Panc1 (cell line): ENCODE measurements around the gene USP44. TPM values are rescaled to one million over a fixed set of nuclear protein-coding genes. Genes with fewer than 3 reads are reported as not detected.

Source experiments
- ATAC-seq: fragments of 200-7000 bp; cut with Tn5 transposase; 2 replicates; pipeline ENCODE4 v1.9.1; 2020; ENCODE audit warnings: mild to moderate bottlenecking, moderate library complexity
- BruUV-seq: library from RNA; stranded (reverse); fragments of 400-500 nt; replicated peaks from 2 replicates; lab custom pipeline; 2021; lab: Mats Ljungman, UMichigan
- CTCF ChIA-PET: fragments of 300-600 bp; sonication (Branson Sonifier 250); formaldehyde crosslinking; loops from one replicate; lab custom pipeline; 2022; ENCODE audit warnings: antibody characterized with exemption; lab: Charles Lee
- POLR2A ChIA-PET: fragments of 300-600 bp; sonication (Branson Sonifier 250); formaldehyde crosslinking; loops from one replicate; lab custom pipeline; 2022; ENCODE audit warnings: antibody characterized with exemption; lab: Charles Lee
- DNase-seq: peaks from one replicate; pipeline ENCODE4 v3.0.0-alpha.2; 2010; ENCODE audit warnings: low read depth, low spot score
- H3K27ac ChIP-seq: 2 replicates; pipeline ENCODE4 v1.5.1; 2011; ENCODE audit warnings: mild to moderate bottlenecking, low read length, inconsistent platforms
- H3K27me3 ChIP-seq: fragments of 200-500 bp; sonication (Bioruptor generic); 2 replicates; pipeline ENCODE4 v1.6.0; 2014; ENCODE audit warnings: low read length, inconsistent platforms; ENCODE audit not compliant: control insufficient read depth, insufficient read depth
- H3K36me3 ChIP-seq: fragments of 200-500 bp; sonication (Bioruptor generic); 2 replicates; pipeline ENCODE4 v1.5.1; 2014; ENCODE audit warnings: inconsistent platforms, mild to moderate bottlenecking, low read length, moderate library complexity; ENCODE audit not compliant: control insufficient read depth, insufficient read depth
- H3K4me1 ChIP-seq: 2 replicates; pipeline ENCODE4 v1.5.1; 2011; ENCODE audit warnings: inconsistent platforms, mild to moderate bottlenecking, low read length, moderate library complexity; ENCODE audit not compliant: control insufficient read depth, insufficient read depth
- H3K4me3 ChIP-seq, 2 experiments: 2 replicates each; pipeline ENCODE4 v1.5.1; 2011 to 2012; ENCODE audit warnings: low read depth in 2 of 2, low read length in 2 of 2, mild to moderate bottlenecking in 2 of 2, inconsistent platforms in 1 of 2, moderate library complexity in 1 of 2
- H3K9me3 ChIP-seq: fragments of 200-500 bp; sonication (Bioruptor generic); 2 replicates; pipeline ENCODE4 v1.5.1; 2014; ENCODE audit warnings: low read depth, mild to moderate bottlenecking, inconsistent platforms, low read length, moderate library complexity; ENCODE audit not compliant: control insufficient read depth, insufficient read depth
- POLR2AphosphoS5 ChIP-seq: IDR thresholded peaks from 2 replicates; pipeline ENCODE4 v1.6.1; 2012; ENCODE audit warnings: mild to moderate bottlenecking, low read depth, low read length, moderate library complexity
- REST ChIP-seq, 2 experiments: IDR thresholded peaks; 2 replicates each; pipeline ENCODE4 v1.6.1; 2011 to 2012; ENCODE audit warnings: low read depth in 2 of 2, control low read depth in 1 of 2, low read length in 1 of 2, mild to moderate bottlenecking in 1 of 2, moderate library complexity in 1 of 2; ENCODE audit not compliant: insufficient read depth in 1 of 2
- SIN3A ChIP-seq: IDR thresholded peaks from 2 replicates; pipeline ENCODE4 v1.6.1; 2012; ENCODE audit warnings: low read depth, mild to moderate bottlenecking, low read length, moderate library complexity, borderline replicate concordance; ENCODE audit not compliant: insufficient read depth
- TCF7L2 ChIP-seq: IDR thresholded peaks from 2 replicates; pipeline ENCODE4 v1.6.1; 2011; ENCODE audit warnings: mild to moderate bottlenecking, low read depth, low read length, inconsistent platforms
- in situ Hi-C: cut with HindIII; loops from 2 replicates; pipeline ENCODE4 v1.10.0; 2016; ENCODE audit warnings: low sequenced_read_pairs, low pct_unique_long_range_greater_than_20kb
- intact Hi-C: fragments of 100-400 bp; cut with micrococcal nuclease; formaldehyde crosslinking; loops from one replicate; pipeline ENCODE4 v1.10.0; 2022; ENCODE audit not compliant: unreplicated experiment
- total RNA-seq: library from RNA; stranded (reverse); gene quantifications from one replicate; pipeline ENCODE4 v1.2.1, GENCODE V29; 2021; ENCODE audit not compliant: unreplicated experiment
- TF ChIP-seq, protein P1 (sequence below): fragments of 450-650 bp; IDR thresholded peaks from 2 replicates; pipeline ENCODE4 v1.5.1; 2017; ENCODE audit warnings: mild to moderate bottlenecking

The USP44 gene
- total RNA-seq, 1 experiment from 2014 or later, result 0.10 TPM

DNA sequence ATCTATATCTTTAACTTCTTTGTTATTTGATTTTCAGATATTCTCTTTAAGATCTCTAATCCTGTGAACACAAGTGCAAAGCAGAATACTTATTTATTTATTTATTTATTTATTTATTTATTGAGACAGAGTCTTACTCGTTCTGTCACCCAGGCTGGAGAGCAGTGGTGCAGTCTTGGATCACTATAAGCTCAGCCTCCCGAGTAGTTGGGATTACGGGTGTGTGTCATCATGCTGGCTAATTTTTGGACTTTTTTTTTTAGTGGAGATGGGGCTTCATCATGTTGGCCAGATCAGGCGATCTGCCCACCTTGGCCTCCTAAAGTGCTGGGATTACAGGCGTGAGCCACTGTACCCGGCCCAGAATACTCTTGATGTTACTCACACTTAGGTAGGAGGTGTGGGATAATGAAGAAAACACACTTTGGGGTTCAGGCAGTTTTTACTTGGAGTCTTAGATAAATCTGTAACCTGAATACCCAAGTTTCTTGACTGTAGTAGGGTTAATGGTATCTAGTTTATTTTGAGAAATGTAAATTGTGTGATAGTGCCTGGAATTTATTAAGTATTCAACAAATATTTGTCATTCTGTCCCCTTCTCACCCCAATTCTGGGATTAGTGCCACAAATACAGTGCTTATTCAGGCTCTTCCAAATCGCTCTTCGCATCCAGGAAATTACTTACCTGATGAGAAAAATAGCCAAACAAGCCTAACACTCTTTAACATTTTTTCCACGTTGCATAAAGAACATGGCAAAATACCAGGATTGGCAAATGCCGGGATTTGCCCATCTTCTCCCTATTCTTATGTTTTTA lies 44.4 kb downstream of the USP44 start:
- intact Hi-C loops (no loop called here), in situ Hi-C loops (no loop called here)
- ATAC-seq, result no peak
- ChIA-PET POLR2A (interaction anchor here (0.6 kb wide), 1 partner anchor 115 kb away, joined by 6 read pairs; no protein-coding TSS in a partner anchor), CTCF (interaction anchor here (0.7 kb wide), 1 partner anchor 25 kb away, joined by 6 read pairs; no protein-coding TSS in a partner anchor)
- TF ChIP-seq POLR2AphosphoS5 (no peak), SIN3A (no peak), REST (IDR thresholded peaks at IDR 0.05; ENCODE audit: insufficient read depth in 1 of 2, low read depth in 2 of 2, low read length in 1 of 2) (no peak), TCF7L2 (no peak)
- TF ChIP-seq, protein P1, sequence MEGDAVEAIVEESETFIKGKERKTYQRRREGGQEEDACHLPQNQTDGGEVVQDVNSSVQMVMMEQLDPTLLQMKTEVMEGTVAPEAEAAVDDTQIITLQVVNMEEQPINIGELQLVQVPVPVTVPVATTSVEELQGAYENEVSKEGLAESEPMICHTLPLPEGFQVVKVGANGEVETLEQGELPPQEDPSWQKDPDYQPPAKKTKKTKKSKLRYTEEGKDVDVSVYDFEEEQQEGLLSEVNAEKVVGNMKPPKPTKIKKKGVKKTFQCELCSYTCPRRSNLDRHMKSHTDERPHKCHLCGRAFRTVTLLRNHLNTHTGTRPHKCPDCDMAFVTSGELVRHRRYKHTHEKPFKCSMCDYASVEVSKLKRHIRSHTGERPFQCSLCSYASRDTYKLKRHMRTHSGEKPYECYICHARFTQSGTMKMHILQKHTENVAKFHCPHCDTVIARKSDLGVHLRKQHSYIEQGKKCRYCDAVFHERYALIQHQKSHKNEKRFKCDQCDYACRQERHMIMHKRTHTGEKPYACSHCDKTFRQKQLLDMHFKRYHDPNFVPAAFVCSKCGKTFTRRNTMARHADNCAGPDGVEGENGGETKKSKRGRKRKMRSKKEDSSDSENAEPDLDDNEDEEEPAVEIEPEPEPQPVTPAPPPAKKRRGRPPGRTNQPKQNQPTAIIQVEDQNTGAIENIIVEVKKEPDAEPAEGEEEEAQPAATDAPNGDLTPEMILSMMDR, result no peak
- no peaks in the 10 kb centered on the region for H3K9me3 ChIP-seq
- no peak for DNase-seq
- BruUV-seq, result no TSS peak
- no peak overlapping the region for H3K4me3 ChIP-seq
- no peaks in the 10 kb centered on the region for H3K4me1 ChIP-seq
- H3K27me3 ChIP-seq, result no peaks in the 10 kb centered on the region
- H3K27ac ChIP-seq, result no peak overlapping the region
- peaks cover 20% of the 10 kb centered on the region for H3K36me3 ChIP-seq

DNA sequence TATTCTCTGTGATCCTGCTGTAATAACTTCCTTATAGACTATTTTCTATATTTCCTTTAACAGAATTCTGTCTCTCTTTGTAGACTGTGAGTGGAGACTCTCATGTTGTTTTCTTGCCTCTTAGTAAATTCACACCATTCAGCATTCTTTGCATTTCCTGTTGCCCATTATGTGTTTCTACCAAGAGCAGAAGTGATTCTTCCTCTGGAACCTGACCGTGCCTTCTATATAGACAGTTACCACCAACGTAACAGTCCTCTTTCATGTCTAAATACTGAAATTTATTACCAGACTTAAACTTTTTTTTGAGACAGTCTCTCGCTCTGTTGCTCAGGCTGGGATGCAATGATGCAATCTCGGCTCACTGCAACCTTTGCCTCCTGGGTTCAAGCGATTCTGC lies 46.2 kb downstream of the USP44 start:
- H3K4me1 ChIP-seq, result no peaks in the 10 kb centered on the region
- BruUV-seq, result no TSS peak
- CTCF ChIA-PET, result no interaction called here
- in situ Hi-C loops (no loop called here), intact Hi-C loops (no loop called here)
- no peaks in the 10 kb centered on the region for H3K9me3 ChIP-seq
- ATAC-seq, result no peak
- POLR2A ChIA-PET, result interaction anchor here (0.5 kb wide), 1 partner anchor 761 kb away, joined by 3 read pairs; no protein-coding TSS in a partner anchor
- TF ChIP-seq TCF7L2, result no peak
- TF ChIP-seq POLR2AphosphoS5, result no peak
- TF ChIP-seq, protein P1, result no peak
- TF ChIP-seq REST (IDR thresholded peaks at IDR 0.05; ENCODE audit: insufficient read depth in 1 of 2, low read depth in 2 of 2, low read length in 1 of 2), result no peak
- no peak for TF ChIP-seq SIN3A
- H3K27me3 ChIP-seq, result no peaks in the 10 kb centered on the region
- peaks cover 16% of the 10 kb centered on the region for H3K36me3 ChIP-seq
- H3K27ac ChIP-seq, result no peak overlapping the region
- no peak for DNase-seq
- H3K4me3 ChIP-seq, result no peak overlapping the region
